GM12892 (cell line): Measurements from ENCODE around the gene CTNND2.

Experiments
- DNase-seq: peaks from one replicate; pipeline ENCODE4 v3.0.0; 2011; ENCODE audit not compliant: insufficient read length
- FAIRE-seq: peaks from 2 replicates; lab custom pipeline; 2011; peaks lifted over from hg19 to GRCh38; lab: Jason Lieb, UNC
- POLR2A ChIP-seq: IDR thresholded peaks from 2 replicates; pipeline ENCODE4 v1.6.1; 2011; ENCODE audit warnings: low read depth, low read length, control low read depth
- POLR2AphosphoS5 ChIP-seq: IDR thresholded peaks from 2 replicates; pipeline ENCODE4 v1.6.1; 2011; ENCODE audit warnings: low read depth, low read length, control low read depth
- TAF1 ChIP-seq: IDR thresholded peaks from 2 replicates; pipeline ENCODE4 v1.6.1; 2011; ENCODE audit warnings: low read depth, mild to moderate bottlenecking, control low read depth, low read length, borderline replicate concordance

Gene CTNND2

GRCh38 chr5:11599499-11599898 lies 304.7 kb downstream of the CTNND2 start:
- FAIRE-seq (no peak), DNase-seq (no peak)
- TF ChIP-seq TAF1 (no peak), POLR2A (no peak), POLR2AphosphoS5 (no peak)

GRCh38 chr5:11596657-11597071 lies 307.6 kb downstream of the CTNND2 start:
- DNase-seq, result no peak
- no peak for FAIRE-seq

GRCh38 chr5:11596185-11596584 lies 308.1 kb downstream of the CTNND2 start:
- FAIRE-seq (no peak), DNase-seq (no peak)
- TF ChIP-seq POLR2AphosphoS5 (no peak), TAF1 (no peak)

More at GRCh38 chr5:11596657-11597071, 307.6 kb downstream of the CTNND2 start:
- no peak for TF ChIP-seq POLR2AphosphoS5

GRCh38 chr5:11595045-11595444 lies 309.2 kb downstream of the CTNND2 start:
- TF ChIP-seq POLR2A (no peak), TAF1 (no peak), POLR2AphosphoS5 (no peak)
- FAIRE-seq, result no peak
- no peak for DNase-seq

GRCh38 chr5:11594021-11594420 lies 310.2 kb downstream of the CTNND2 start:
- DNase-seq (no peak), FAIRE-seq (no peak)
- TF ChIP-seq POLR2AphosphoS5 (no peak), TAF1 (no peak), POLR2A (no peak)

- DNase-seq, result no peak
- FAIRE-seq, result no peak
- TF ChIP-seq POLR2A, result no peak
- no peak for TF ChIP-seq TAF1
- TF ChIP-seq POLR2AphosphoS5, result no peak
Measured at GRCh38 chr5:11590475-11590874, 313.8 kb downstream of the CTNND2 start.

GRCh38 chr5:11588803-11589202 lies 315.4 kb downstream of the CTNND2 start:
- no peak for TF ChIP-seq POLR2AphosphoS5
- DNase-seq (no peak), FAIRE-seq (no peak)

- TF ChIP-seq POLR2A (no peak), POLR2AphosphoS5 (no peak), TAF1 (no peak)
- FAIRE-seq (no peak), DNase-seq (no peak)
Measured at GRCh38 chr5:11584017-11584416, 320.2 kb downstream of the CTNND2 start.

- FAIRE-seq (no peak), DNase-seq (no peak)
- no peak for TF ChIP-seq POLR2AphosphoS5
- TF ChIP-seq TAF1, result no peak
- no peak for TF ChIP-seq POLR2A
Measured at GRCh38 chr5:11579351-11579750, 324.9 kb downstream of the CTNND2 start.

- FAIRE-seq (no peak), DNase-seq (no peak)
- TF ChIP-seq POLR2A, result no peak
- TF ChIP-seq POLR2AphosphoS5, result no peak
- TF ChIP-seq TAF1, result no peak
Measured at GRCh38 chr5:11574787-11575186, 329.5 kb downstream of the CTNND2 start.

- DNase-seq (no peak), FAIRE-seq (no peak)
- no peak for TF ChIP-seq TAF1
- no peak for TF ChIP-seq POLR2A
- TF ChIP-seq POLR2AphosphoS5, result no peak
Measured at GRCh38 chr5:11573140-11573992, 330.9 kb downstream of the CTNND2 start.

- FAIRE-seq, result no peak
- TF ChIP-seq TAF1 (no peak), POLR2AphosphoS5 (no peak), POLR2A (no peak)
- DNase-seq, result no peak
Measured at GRCh38 chr5:11564706-11565105, 339.5 kb downstream of the CTNND2 start.
